K562 (cell line): Measurements from ENCODE around the gene SHISA8. TPM values are rescaled to one million over a fixed set of nuclear protein-coding genes. Genes with fewer than 3 reads are reported as not detected.

Experiments used
- ATAC-seq: fragments of 200-7000 bp; cut with Tn5 transposase; 3 replicates; pipeline ENCODE4 v1.9.1; 2020; ENCODE audit warnings: moderate library complexity
- BruUV-seq: library from RNA; stranded (reverse); fragments of 400-500 nt; replicated peaks from 2 replicates; lab custom pipeline; 2021; lab: Mats Ljungman, UMichigan
- CTCF ChIA-PET: fragments of 300-600 bp; formaldehyde crosslinking; extraction: SDS; loops from one replicate; lab custom pipeline; 2021; ENCODE audit warnings: low intra/inter-chr PET ratio; lab: Yijun Ruan, JAX
- POLR2A ChIA-PET: fragments of 300-600, 350-650 bp; sonication (Branson Sonifier 250); formaldehyde crosslinking; extraction: SDS; loops from one replicate; lab custom pipeline; 2021; ENCODE audit warnings: antibody characterized with exemption, inconsistent platforms; lab: Yijun Ruan, JAX
- DNase-seq, 4 experiments: peaks; one replicate each; pipeline versions ENCODE4 v3.0.0 to v3.0.0-alpha.2; 2011 to 2018; ENCODE audit warnings: low spot score in 3 of 4, mixed read lengths in 3 of 4; ENCODE audit errors: extremely low read depth in 1 of 4
- FAIRE-seq: peaks from 2 replicates; lab custom pipeline; 2011; peaks lifted over from hg19 to GRCh38; lab: Jason Lieb, UNC
- H2AFZ ChIP-seq: 2 replicates; pipeline ENCODE4 v1.6.0; 2011; ENCODE audit warnings: low read depth, low read length, control low read depth, inconsistent platforms
- H3K27ac ChIP-seq: fragments of 200-600 bp; 3 replicates; pipeline ENCODE4 v1.8.0; 2011; ENCODE audit warnings: low read depth, mild to moderate bottlenecking, control low read depth, inconsistent platforms, low read length, moderate library complexity, mixed read lengths; ENCODE audit errors: extremely low read depth
- H3K27me3 ChIP-seq, 2 experiments: fragments of 300-600 bp in 1 of 2; 2 replicates in 1 of 2; 3 replicates in 1 of 2; pipeline versions ENCODE4 v1.6.0 to v1.8.0; 2011; ENCODE audit warnings: inconsistent platforms in 2 of 2, low read length in 2 of 2, mild to moderate bottlenecking in 1 of 2, mixed read lengths in 1 of 2, moderate library complexity in 1 of 2; ENCODE audit not compliant: control insufficient read depth in 2 of 2, insufficient read depth in 2 of 2
- H3K36me3 ChIP-seq: fragments of 300-600 bp; 3 replicates; pipeline ENCODE4 v1.8.0; 2011; ENCODE audit warnings: mild to moderate bottlenecking, low read length, inconsistent platforms; ENCODE audit not compliant: control insufficient read depth, insufficient read depth
- H3K4me1 ChIP-seq, 2 experiments: fragments of 200-600 bp in 1 of 2; replicated peaks in 1 of 2; 2 replicates in 1 of 2; 3 replicates in 1 of 2; pipeline versions ENCODE4 v1.5.1 to v1.8.0; 2011; ENCODE audit warnings: inconsistent platforms in 2 of 2, low read length in 2 of 2, mild to moderate bottlenecking in 1 of 2, mixed read lengths in 1 of 2, moderate library complexity in 1 of 2; ENCODE audit not compliant: control insufficient read depth in 2 of 2, insufficient read depth in 2 of 2
- H3K4me2 ChIP-seq: 2 replicates; pipeline ENCODE4 v1.6.1; 2011; ENCODE audit warnings: low read length, control low read depth, inconsistent platforms, mixed read lengths; ENCODE audit not compliant: insufficient read depth
- H3K4me3 ChIP-seq: fragments of 200-600 bp; sonication (generic), shearing (Covaris generic); 2 replicates; pipeline ENCODE4 v1.5.1; 2016; ENCODE audit warnings: control low read depth, inconsistent platforms
- H3K79me2 ChIP-seq: fragments of 200-600 bp; 3 replicates; pipeline ENCODE4 v1.8.0; 2011; ENCODE audit warnings: low read length, inconsistent platforms; ENCODE audit not compliant: control insufficient read depth, insufficient read depth
- H3K9ac ChIP-seq, 2 experiments: 2 replicates each; pipeline versions ENCODE4 v1.6.0 to v1.6.1; 2011; ENCODE audit warnings: low read depth in 2 of 2, low read length in 2 of 2, control low read depth in 1 of 2, inconsistent platforms in 1 of 2, mild to moderate bottlenecking in 1 of 2, mixed read lengths in 1 of 2; ENCODE audit not compliant: insufficient read depth in 1 of 2
- H3K9me1 ChIP-seq: one replicate; pipeline ENCODE4 v1.6.0; 2011; ENCODE audit warnings: inconsistent platforms, mild to moderate bottlenecking, low read length, moderate library complexity; ENCODE audit not compliant: control insufficient read depth, insufficient read depth
- H3K9me3 ChIP-seq: replicated peaks from 2 replicates; pipeline ENCODE4 v1.5.1; 2011; ENCODE audit warnings: low read depth, low read length, inconsistent platforms; ENCODE audit not compliant: control insufficient read depth, insufficient read depth
- H4K20me1 ChIP-seq: replicated peaks from 2 replicates; pipeline ENCODE4 v1.6.1; 2011; ENCODE audit warnings: low read length, inconsistent platforms, mixed read lengths; ENCODE audit not compliant: control insufficient read depth, insufficient read depth
- HDGF ChIP-seq: fragments of 450-650 bp; IDR thresholded peaks from 2 replicates; pipeline ENCODE4 v1.6.1; 2016
- KDM2B ChIP-seq: fragments of 250-450 bp; sonication (Bioruptor Pico); IDR thresholded peaks from 2 replicates; pipeline ENCODE4 v1.8.0; 2021; ENCODE audit warnings: mild to moderate bottlenecking, moderate library complexity
- MCM3 ChIP-seq: fragments of 450-650 bp; IDR thresholded peaks from 2 replicates; pipeline ENCODE4 v1.6.1; 2016
- NELFE ChIP-seq: IDR thresholded peaks from 2 replicates; pipeline ENCODE4 v1.6.1; 2011; ENCODE audit warnings: mild to moderate bottlenecking; ENCODE audit not compliant: insufficient read depth, insufficient read length
- POLR2B ChIP-seq: fragments of 450-650 bp; IDR thresholded peaks from 2 replicates; pipeline ENCODE4 v1.6.1; 2018; ENCODE audit warnings: low read depth; ENCODE audit not compliant: partially characterized antibody
- POU5F1 ChIP-seq: fragments of 150-350 bp; IDR thresholded peaks from 2 replicates; pipeline ENCODE4 v1.6.1; 2014; ENCODE audit warnings: borderline replicate concordance, low read length, low read depth, mild to moderate bottlenecking; ENCODE audit not compliant: partially characterized antibody
- ZFP36 ChIP-seq: fragments of 150-350 bp; IDR thresholded peaks from 2 replicates; pipeline ENCODE4 v1.6.1; 2018; ENCODE audit warnings: low read length, low read depth; ENCODE audit not compliant: partially characterized antibody
- ZNF24 ChIP-seq: fragments of 450-650 bp; IDR thresholded peaks from 2 replicates; pipeline ENCODE4 v1.6.1; 2016
- WGBS: fragments of 100-300 bp; shearing (Covaris generic); methylation state at CpG from one replicate; pipeline ENCODE4 v1.1.6; 2016; ENCODE audit warnings: low coverage, mixed read lengths; ENCODE audit not compliant: insufficient coverage; ENCODE audit errors: missing lambda C conversion rate; 5-methylcytosine and 5-hydroxymethylcytosine counted together
- in situ Hi-C: fragments of 300-500 bp; cut with MboI; formaldehyde crosslinking; loops from 4 replicates; pipeline ENCODE4 v1.15.0; 2018; ENCODE audit warnings: inconsistent platforms, mixed read lengths
- intact Hi-C: fragments of 100-400 bp; cut with micrococcal nuclease; formaldehyde crosslinking; loops from 2 replicates; pipeline ENCODE4 v1.14.2; 2022
- polyA plus RNA-seq, 8 experiments: library from polyadenylated mRNA; depleted of rRNA in 4 of 8; stranded (reverse) in 5 of 8; unstranded in 3 of 8; fragments of >200 nt; fragmentation: Nextera tagmentation in 2 of 8; fragmentation: Illumina TruSeq in 1 of 8; extraction: Ambion mirVana in 2 of 8; extraction: Trizol in 1 of 8; gene quantifications; 2 replicates each; pipeline versions ENCODE4 v1.2.1 to v1.2.3, GENCODE V29; 2011 to 2014; ENCODE audit warnings: inconsistent platforms in 1 of 8, missing spikeins in 1 of 8
- total RNA-seq, 7 experiments: library from RNA; depleted of rRNA in 6 of 7; stranded (reverse); fragments of >200 nt in 6 of 7; fragmentation: Illumina TruSeq in 2 of 7; extraction: Trizol in 2 of 7; gene quantifications; 2 replicates each; pipeline versions ENCODE4 v1.2.1 to v1.2.3, GENCODE V29; 2011 to 2021; ENCODE audit warnings: low replicate concordance in 1 of 7
- TF ChIP-seq, protein P1 (sequence below), 3 experiments: fragments of 200-800 bp in 1 of 3; sonication (Bioruptor generic) in 1 of 3; sonication (generic) in 1 of 3; formaldehyde crosslinking in 1 of 3; IDR thresholded peaks; 2 replicates each; pipeline versions ENCODE4 v1.6.1 to v1.8.0; 2016 to 2022; ENCODE audit warnings: mild to moderate bottlenecking in 2 of 3, missing compliant biosample characterization in 2 of 3, missing genetic modification characterization in 2 of 3, missing genetic modification reagents in 1 of 3
- TF ChIP-seq, protein P2 (sequence below): fragments of 250-450 bp; sonication (Bioruptor Pico); IDR thresholded peaks from 2 replicates; pipeline ENCODE4 v1.5.0; 2021
- TF ChIP-seq, protein P3 (sequence below): sonication (generic); formaldehyde crosslinking; IDR thresholded peaks from 2 replicates; pipeline ENCODE4 v1.8.1; 2023; ENCODE audit warnings: mild to moderate bottlenecking, missing genetic modification reagents

Gene SHISA8
- total and polyA plus RNA-seq, 9 of the 15 experiments (the other 6 are each of a cell fraction or from before 2014, with no cell fraction given): 0.07 to 3.3 (median 1.1) TPM; not detected in 4

DNA sequence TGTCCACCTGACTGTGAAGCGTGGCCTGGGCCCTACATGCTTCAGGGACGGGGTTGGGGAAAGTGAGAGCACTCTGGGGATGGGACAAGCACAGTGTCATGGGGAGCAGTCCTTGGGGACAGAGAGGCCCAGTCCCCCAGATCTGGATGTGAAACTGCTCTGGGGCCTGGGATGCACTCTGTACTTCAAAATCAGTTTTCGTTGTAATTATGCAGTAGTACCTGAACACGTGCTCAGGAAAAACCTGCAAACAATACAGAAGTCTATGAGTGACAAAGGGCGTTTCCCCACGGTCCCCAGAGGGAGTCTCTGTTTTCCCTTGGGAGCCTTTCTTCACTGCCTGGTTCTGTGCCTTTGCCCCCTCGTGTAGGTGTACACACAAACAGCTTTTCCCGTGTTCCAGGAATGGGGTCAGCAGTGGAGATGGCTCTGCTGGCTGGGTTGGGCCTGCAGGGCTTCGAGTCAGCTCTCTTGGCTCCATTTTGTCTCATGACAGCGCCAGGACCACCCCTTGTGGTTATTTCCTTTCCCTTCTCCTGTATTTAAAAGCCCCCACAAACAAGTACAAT lies 16.9 kb upstream of the SHISA8 start:
- Histone ChIP-seq H3K9me1 (peaks cover 3% of the 10 kb centered on the region), H3K79me2 (no peaks in the 10 kb centered on the region), H3K27ac (no peak overlapping the region), H3K4me3 (no peak overlapping the region), H3K27me3 (no peaks in the 10 kb centered on the region), H3K4me1 (peaks cover 6 to 66% of the 10 kb centered on the region in 2 experiments; a peak in 4 of 5 replicates), H2AFZ (no peak overlapping the region), H4K20me1 (no peaks in the 10 kb centered on the region), H3K9ac (peak overlapping the region in 1 of 2 experiments; percentile 71; a peak in 2 of 4 replicates), H3K9me3 (no peaks in the 10 kb centered on the region), H3K36me3 (peaks cover 9% of the 10 kb centered on the region; the same call in 1 of the 3 replicates), H3K4me2 (no peak overlapping the region)
- DNase-seq (no peak), FAIRE-seq (no peak), ATAC-seq (no peak)
- CTCF ChIA-PET: no interaction called here
- in situ Hi-C loops (no loop called here), intact Hi-C loops (no loop called here)
- WGBS: 69% methylated on average over 10 of the region's 10 CpGs
- no TSS peak for BruUV-seq
- POLR2A ChIA-PET: no interaction called here
- TF ChIP-seq ZNF24 (no peak), POU5F1 (no peak), MCM3 (no peak), POLR2B (no peak), NELFE (no peak), ZFP36 (no peak), HDGF (no peak), KDM2B (CRISPR knock-in tag) (no peak)
- TF ChIP-seq, protein P1, sequence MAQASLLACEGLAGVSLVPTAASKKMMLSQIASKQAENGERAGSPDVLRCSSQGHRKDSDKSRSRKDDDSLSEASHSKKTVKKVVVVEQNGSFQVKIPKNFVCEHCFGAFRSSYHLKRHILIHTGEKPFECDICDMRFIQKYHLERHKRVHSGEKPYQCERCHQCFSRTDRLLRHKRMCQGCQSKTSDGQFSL (CRISPR knock-in tag; IDR thresholded peaks at IDR 0.05): no peak
- TF ChIP-seq, protein P1 (tag; IDR thresholded peaks at IDR 0.05): no peak
- TF ChIP-seq, protein P2, sequence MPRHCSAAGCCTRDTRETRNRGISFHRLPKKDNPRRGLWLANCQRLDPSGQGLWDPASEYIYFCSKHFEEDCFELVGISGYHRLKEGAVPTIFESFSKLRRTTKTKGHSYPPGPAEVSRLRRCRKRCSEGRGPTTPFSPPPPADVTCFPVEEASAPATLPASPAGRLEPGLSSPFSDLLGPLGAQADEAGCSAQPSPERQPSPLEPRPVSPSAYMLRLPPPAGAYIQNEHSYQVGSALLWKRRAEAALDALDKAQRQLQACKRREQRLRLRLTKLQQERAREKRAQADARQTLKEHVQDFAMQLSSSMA (CRISPR knock-in tag): no peak
- TF ChIP-seq, protein P3, sequence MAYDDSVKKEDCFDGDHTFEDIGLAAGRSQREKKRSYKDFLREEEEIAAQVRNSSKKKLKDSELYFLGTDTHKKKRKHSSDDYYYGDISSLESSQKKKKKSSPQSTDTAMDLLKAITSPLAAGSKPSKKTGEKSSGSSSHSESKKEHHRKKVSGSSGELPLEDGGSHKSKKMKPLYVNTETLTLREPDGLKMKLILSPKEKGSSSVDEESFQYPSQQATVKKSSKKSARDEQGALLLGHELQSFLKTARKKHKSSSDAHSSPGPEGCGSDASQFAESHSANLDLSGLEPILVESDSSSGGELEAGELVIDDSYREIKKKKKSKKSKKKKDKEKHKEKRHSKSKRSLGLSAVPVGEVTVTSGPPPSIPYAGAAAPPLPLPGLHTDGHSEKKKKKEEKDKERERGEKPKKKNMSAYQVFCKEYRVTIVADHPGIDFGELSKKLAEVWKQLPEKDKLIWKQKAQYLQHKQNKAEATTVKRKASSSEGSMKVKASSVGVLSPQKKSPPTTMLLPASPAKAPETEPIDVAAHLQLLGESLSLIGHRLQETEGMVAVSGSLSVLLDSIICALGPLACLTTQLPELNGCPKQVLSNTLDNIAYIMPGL (CRISPR knock-in tag): no peak
